GM12892 (cell line): ENCODE measurements around the gene EPS15.

Experiments used
- POLR2A ChIP-seq: IDR thresholded peaks from 2 replicates; pipeline ENCODE4 v1.6.1; 2011; ENCODE audit warnings: low read depth, low read length, control low read depth
- POLR2AphosphoS5 ChIP-seq: IDR thresholded peaks from 2 replicates; pipeline ENCODE4 v1.6.1; 2011; ENCODE audit warnings: low read depth, low read length, control low read depth
- TAF1 ChIP-seq: IDR thresholded peaks from 2 replicates; pipeline ENCODE4 v1.6.1; 2011; ENCODE audit warnings: low read depth, mild to moderate bottlenecking, control low read depth, low read length, borderline replicate concordance

DNA sequence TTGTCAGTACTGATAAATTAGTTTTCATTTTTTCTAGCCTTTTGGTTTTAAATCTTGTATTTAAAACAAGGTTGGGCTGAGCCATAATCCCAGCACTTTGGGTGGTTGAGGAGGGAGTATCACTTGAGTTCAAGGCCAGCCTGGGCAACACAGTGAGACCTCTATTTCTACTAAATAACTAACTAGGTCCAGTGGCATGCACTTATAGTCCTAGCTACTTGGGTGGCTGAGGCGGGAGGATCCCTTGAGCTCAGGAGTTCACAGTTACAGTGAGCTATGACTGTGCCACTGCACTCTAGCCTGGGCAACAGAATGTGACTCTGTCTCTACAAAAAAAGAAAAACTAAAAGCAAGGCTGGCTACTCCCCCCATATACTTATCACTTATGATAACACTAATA lies 167.2 kb downstream of the EPS15 start:
- TF ChIP-seq POLR2AphosphoS5: no peak
- TF ChIP-seq POLR2A: no peak
- TF ChIP-seq TAF1: no peak
